NCI-H345 (cell line): ENCODE measurements around the gene KCNIP1.
A peak's percentile ranks its signal among the peaks of the same experiment; 100 is the strongest.
"Not testable (repeated sequence)": the region's sequence is repeated elsewhere in the genome, so short reads cannot be mapped to it uniquely, and the experiment has no call there.

ENCODE experiments used
- DNase-seq: peaks from one replicate; lab custom pipeline; 2025; lab: John Stamatoyannopoulos, UW

Gene KCNIP1

GRCh38 chr5:170750791-170751190, 247.0 kb downstream of the KCNIP1 start:
- no peak for DNase-seq

GRCh38 chr5:170751631-170752030, 247.8 kb downstream of the KCNIP1 start:
- DNase-seq, result no peak

GRCh38 chr5:170752257-170753215, 248.7 kb downstream of the KCNIP1 start:
- peak; percentile 74 for DNase-seq

- DNase-seq, result no peak
Observed at GRCh38 chr5:170753311-170753710, 249.5 kb downstream of the KCNIP1 start.

GRCh38 chr5:170754508-170754907, 250.7 kb downstream of the KCNIP1 start:
- DNase-seq, result not testable (repeated sequence)

GRCh38 chr5:170755679-170756456, 252.0 kb downstream of the KCNIP1 start:
- peak; percentile 72 for DNase-seq

- DNase-seq, result no peak
Observed at GRCh38 chr5:170756691-170757090, 252.9 kb downstream of the KCNIP1 start.

- DNase-seq, result no peak
Observed at GRCh38 chr5:170757182-170757601, 253.4 kb downstream of the KCNIP1 start.

- no peak for DNase-seq
Observed at GRCh38 chr5:170757669-170758068, 253.8 kb downstream of the KCNIP1 start.

- no peak for DNase-seq
Observed at GRCh38 chr5:170758481-170758880, 254.7 kb downstream of the KCNIP1 start.

- no peak for DNase-seq
Observed at GRCh38 chr5:170760113-170760512, 256.3 kb downstream of the KCNIP1 start.

- DNase-seq, result no peak
Observed at GRCh38 chr5:170761048-170761707, 257.4 kb downstream of the KCNIP1 start.

- DNase-seq, result no peak
Observed at GRCh38 chr5:170761708-170762066, 257.9 kb downstream of the KCNIP1 start.

- not testable (repeated sequence) for DNase-seq
Observed at GRCh38 chr5:170762298-170762697, 258.5 kb downstream of the KCNIP1 start.

- not testable (repeated sequence) for DNase-seq
Observed at GRCh38 chr5:170765868-170766267, 262.0 kb downstream of the KCNIP1 start.

GRCh38 chr5:170769246-170769645, 265.4 kb downstream of the KCNIP1 start:
- DNase-seq, result no peak

GRCh38 chr5:170769898-170770416, 266.1 kb downstream of the KCNIP1 start:
- no peak for DNase-seq

- no peak for DNase-seq
Observed at GRCh38 chr5:170771496-170771895, 267.7 kb downstream of the KCNIP1 start.

GRCh38 chr5:170773024-170773985, 269.5 kb downstream of the KCNIP1 start:
- DNase-seq, result no peak

GRCh38 chr5:170774831-170775230, 271.0 kb downstream of the KCNIP1 start:
- no peak for DNase-seq

GRCh38 chr5:170781946-170782345, 278.1 kb downstream of the KCNIP1 start:
- no peak for DNase-seq
